ENCODE results near the gene PET100. TPM values are rescaled to one million over a fixed set of nuclear protein-coding genes. Genes with fewer than 3 reads are reported as not detected.

Gene PET100
- total RNA-seq, 1 donor, result 7.1 TPM

DNA sequence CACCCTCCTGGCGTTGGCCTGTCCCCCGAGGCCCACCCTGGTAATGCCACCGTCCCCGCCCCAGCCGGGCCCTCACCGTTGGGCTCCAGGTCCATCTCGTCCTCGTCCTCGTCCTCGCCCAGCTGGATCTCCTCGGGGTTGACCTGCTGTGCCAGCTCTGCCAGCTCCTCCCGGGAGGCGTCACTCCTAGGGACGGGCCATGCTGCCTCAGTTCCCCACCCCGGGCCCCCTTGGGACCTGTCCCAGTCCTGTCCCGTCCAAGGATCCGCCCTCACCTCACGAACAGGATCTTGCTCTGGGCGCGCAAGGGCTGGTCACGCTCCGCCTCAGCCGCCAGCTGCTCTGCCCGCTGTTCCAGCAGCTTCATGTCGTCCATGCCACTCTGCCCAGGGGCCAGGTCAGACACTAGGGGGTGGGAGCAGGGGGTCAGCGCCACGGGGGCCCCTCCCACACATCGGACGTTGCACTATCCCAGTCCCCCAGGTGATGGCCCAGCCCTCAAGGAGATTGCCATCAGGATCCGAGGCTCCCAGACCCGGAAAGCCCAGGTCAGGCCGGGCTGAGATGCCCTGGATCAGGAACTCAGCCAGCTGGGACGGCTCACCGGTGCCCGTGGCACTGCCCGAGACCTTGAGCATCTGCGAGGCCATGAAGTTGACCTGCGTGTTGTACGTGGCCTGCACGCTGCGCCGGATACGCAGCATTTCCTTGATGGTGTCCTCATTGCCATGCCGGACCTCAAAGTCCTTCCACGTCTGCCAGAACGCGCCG lies 9.7 kb upstream of the PET100 start:
- H3K4me3 ChIP-seq (ENCODE audit: low read depth, low read length), result no peak overlapping the region
- TF ChIP-seq, protein P1, sequence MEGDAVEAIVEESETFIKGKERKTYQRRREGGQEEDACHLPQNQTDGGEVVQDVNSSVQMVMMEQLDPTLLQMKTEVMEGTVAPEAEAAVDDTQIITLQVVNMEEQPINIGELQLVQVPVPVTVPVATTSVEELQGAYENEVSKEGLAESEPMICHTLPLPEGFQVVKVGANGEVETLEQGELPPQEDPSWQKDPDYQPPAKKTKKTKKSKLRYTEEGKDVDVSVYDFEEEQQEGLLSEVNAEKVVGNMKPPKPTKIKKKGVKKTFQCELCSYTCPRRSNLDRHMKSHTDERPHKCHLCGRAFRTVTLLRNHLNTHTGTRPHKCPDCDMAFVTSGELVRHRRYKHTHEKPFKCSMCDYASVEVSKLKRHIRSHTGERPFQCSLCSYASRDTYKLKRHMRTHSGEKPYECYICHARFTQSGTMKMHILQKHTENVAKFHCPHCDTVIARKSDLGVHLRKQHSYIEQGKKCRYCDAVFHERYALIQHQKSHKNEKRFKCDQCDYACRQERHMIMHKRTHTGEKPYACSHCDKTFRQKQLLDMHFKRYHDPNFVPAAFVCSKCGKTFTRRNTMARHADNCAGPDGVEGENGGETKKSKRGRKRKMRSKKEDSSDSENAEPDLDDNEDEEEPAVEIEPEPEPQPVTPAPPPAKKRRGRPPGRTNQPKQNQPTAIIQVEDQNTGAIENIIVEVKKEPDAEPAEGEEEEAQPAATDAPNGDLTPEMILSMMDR (IDR thresholded peaks at IDR 0.05; ENCODE audit: insufficient read depth, low read length), result no peak
- DNase-seq (ENCODE audit: low read depth), result no peak

DNA sequence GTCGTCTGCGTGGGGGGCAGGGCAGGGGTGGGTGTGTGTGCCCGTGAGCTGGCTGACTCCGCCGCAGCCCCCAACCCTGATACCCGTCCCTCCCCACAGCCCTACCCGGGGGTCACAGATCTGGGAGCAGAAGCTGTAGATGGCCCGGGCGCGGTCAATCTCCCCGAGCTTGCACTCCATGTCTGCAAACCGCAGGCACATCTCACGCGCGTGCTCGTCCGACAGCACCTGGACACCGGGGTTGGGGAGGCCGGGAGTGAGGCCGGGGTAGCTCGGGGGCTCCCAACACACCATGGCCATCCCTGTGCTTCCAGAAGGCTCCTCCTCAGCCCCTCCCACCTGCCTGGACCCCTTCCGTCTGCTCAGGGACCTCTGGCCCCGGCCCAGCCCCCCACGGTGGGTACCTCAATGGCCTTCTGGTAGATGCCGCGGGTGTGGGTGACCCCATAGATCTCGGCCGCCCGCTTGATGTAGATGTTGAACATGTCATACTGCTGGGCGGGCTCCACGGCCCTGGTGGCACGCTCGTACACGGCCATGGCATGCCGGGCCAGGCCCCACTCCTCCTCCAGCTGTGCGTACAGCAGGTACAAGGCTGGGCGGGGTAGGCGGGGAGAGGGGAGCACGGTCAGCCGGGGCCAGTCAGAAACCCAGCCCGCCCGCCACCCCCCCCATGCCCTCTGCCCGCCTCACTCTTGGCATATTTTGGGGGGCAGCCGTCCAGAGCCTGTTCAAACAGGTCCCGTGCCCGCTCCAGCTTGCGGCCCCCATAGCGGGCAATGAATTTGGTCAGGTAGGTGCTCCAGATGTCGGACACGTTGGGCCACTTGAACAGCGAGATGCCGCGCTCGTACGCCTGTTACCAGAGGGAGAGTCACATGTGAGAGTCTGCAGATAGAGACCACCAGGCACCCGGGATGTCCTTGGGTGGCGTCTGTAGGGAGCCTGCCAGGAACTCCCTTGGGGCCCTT lies 8.9 kb upstream of the PET100 start:
- no peak for DNase-seq (ENCODE audit: low read depth)
- TF ChIP-seq, protein P1 (IDR thresholded peaks at IDR 0.05; ENCODE audit: insufficient read depth, low read length), result no peak
- no peak overlapping the region for H3K4me3 ChIP-seq (ENCODE audit: low read depth, low read length)

DNA sequence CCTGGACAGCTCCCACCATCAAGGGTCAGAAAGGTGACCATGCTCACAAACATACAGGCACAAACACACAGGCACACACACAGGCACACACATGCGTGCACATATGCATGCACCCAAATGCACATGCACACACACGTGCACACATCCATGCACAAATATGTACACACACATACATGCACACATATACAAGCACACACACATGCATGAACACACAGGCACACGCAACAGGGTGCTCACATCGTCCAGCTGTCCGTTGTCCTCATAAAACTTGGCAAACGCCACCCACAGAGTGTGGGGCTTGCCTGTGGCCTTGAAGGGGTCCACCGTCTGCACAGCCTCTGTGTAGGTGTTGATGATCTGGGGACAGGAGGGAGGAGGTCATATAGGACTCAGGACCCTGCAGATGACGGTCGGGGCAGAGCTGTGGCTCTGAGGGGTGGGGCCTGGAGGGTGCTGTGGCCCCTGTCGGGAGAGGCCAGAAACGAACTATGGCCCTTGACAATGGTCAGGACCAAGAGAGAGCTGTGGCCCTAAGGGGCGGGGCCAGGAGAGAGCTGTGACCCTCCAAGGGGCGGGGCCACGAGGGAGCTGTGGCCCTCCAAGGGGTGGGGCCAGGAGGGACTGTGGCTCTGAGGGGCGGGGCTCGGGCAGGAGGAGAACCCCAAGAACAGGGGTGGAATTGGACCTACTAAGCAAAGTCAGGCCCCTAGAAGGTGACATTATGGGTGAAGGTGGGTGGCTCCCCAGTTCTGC lies 6.5 kb upstream of the PET100 start:
- H3K4me3 ChIP-seq (ENCODE audit: low read depth, low read length), result no peak overlapping the region
- TF ChIP-seq, protein P1 (IDR thresholded peaks at IDR 0.05; ENCODE audit: insufficient read depth, low read length), result no peak
- DNase-seq (ENCODE audit: low read depth), result no peak

DNA sequence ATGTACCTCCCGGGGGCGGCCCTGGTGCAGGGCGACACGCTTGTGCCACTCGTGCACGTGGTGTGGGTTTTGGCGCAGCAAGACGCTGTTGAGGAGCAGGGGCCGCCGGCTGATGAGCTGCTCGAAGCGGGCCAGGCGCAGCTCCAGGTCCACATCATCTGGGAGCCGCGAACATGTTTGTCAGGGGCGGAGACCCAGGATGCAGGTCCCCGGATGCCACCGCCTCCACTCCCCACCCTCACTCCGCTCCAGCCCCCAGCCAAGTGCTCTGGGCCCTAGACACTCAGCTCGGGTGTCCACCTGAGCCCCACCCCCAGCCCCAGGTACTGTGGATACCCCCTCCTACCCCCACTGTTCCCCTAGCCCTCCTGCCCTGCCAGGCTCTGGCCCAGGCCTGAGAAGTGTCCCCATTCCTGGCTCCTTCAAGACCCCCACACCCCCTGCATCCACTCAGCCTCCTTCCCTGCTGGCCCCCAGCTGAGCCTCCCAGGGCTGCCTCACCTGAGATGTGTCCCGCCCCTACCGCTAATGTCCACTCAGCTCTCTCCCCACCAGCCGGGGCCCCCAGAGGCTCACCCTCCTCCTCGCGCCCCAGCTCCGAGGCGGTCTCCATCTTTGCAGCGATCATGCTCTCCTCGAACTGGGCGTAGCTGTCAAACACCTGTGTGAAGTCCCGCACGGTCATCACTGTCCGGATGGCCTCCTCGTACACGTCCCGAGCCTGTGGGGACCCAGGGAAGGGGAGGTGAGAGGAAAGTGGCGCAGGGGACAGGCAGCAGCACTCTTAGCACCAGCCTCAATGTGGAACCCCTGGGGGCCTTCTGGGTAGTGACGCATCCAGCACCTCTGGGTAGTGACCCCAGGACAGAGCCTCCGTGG lies 5.6 kb upstream of the PET100 start:
- TF ChIP-seq, protein P1 (IDR thresholded peaks at IDR 0.05; ENCODE audit: insufficient read depth, low read length), result no peak
- H3K4me3 ChIP-seq (ENCODE audit: low read depth, low read length), result no peak overlapping the region
- no peak for DNase-seq (ENCODE audit: low read depth)

DNA sequence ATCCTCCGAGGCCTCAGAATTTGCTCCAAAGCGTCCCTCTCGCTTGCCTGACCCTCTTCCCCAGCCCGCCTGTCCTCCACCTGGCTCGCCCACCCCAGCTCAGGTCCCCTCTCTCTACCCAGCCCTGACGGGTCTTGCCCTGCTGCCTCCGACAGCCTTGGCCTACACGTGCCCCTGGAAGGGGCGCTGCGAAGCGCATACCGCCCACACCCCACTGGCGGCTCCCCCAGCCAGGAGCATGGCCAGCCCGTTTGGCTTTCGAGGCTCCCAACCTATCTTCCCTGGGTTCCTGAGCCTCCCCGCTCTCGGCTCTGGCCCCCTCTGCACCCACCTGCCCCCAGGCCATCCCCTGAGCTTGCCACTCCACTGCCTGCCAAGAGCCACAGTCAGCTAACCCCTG lies 4.8 kb upstream of the PET100 start:
- H3K4me3 ChIP-seq (ENCODE audit: low read depth, low read length), result no peak overlapping the region
- TF ChIP-seq, protein P1 (IDR thresholded peaks at IDR 0.05; ENCODE audit: insufficient read depth, low read length), result no peak

More for the DNA sequence above, 4.8 kb upstream of the PET100 start:
- no peak for DNase-seq (ENCODE audit: low read depth)
